SH-SY5Y (cell line): ENCODE measurements around the gene PPP6C.

Experiments
- GATA2 ChIP-seq: IDR thresholded peaks from 2 replicates; pipeline ENCODE4 v1.6.1; 2011; ENCODE audit warnings: mild to moderate bottlenecking, low read depth, low read length
- GATA3 ChIP-seq: IDR thresholded peaks from 2 replicates; pipeline ENCODE4 v1.6.1; 2011; ENCODE audit warnings: low read depth, mild to moderate bottlenecking, low read length, moderate library complexity

- TF ChIP-seq GATA3 (no peak), GATA2 (no peak)
These were observed 11.7 kb downstream of the PPP6C start for GRCh38 chr9:125177888-125178287.
